GM21360 (cell line): ENCODE results near the gene SAP30L.

Source experiments
- ATAC-seq: cut with Tn5 transposase; IDR thresholded peaks from one replicate; pipeline ENCODE4 v1.9.1; 2021; ENCODE audit warnings: mild to moderate bottlenecking, moderate library complexity; ENCODE audit not compliant: unreplicated experiment

SAP30L gene

GRCh38 chr5:154505567-154505966, 59.8 kb downstream of the SAP30L start:
- no peak for ATAC-seq

GRCh38 chr5:154506049-154506715, 60.4 kb downstream of the SAP30L start:
- ATAC-seq: no peak

- ATAC-seq: no peak
These were observed 60.9 kb downstream of the SAP30L start for GRCh38 chr5:154506716-154507080.

- no peak for ATAC-seq
These were observed 62.3 kb downstream of the SAP30L start for GRCh38 chr5:154508114-154508513.

- no peak for ATAC-seq
These were observed 64.2 kb downstream of the SAP30L start for GRCh38 chr5:154509784-154510555.
